ENCODE results near the gene NSUN3. TPM values are rescaled to one million over a fixed set of nuclear protein-coding genes. Genes with fewer than 3 reads are reported as not detected.
A peak's percentile ranks its signal among the peaks of the same experiment; 100 is the strongest.

NSUN3 gene
- total RNA-seq = 10 to 100 TPM in 1 of 4 donors, 1 to 10 TPM in 3; 7.4 to 11.9 (median 8.0) TPM

GRCh38 chr3:94062513-94063404, at the start of gene NSUN3, which contains the start of gene DHFR2:
NSUN3 (plus strand) TSS chr3:94063061; CDS start chr3:94063127, 66 bp downstream.
DHFR2 (minus strand) TSS chr3:94062916; CDS start chr3:94061511, 1,405 bp downstream.
- Histone ChIP-seq H3K27me3 (no peaks in the 10 kb centered on the region), H3K4me1 (peaks cover 16 to 32% (median 29%) of the 10 kb centered on the region in 4 donors), H3K36me3 (peaks cover 0 to 36% (median 2%) of the 10 kb centered on the region in 4 donors), H3K27ac (replicated peaks in 1 of 4) (peak within 1 kb of the TSS; percentile 89 to 92 (median 91)), H3K4me3 (peak within 1 kb of the TSS; percentile 65 to 81 (median 68)), H3K9me3 (no peaks in the 10 kb centered on the region)
- DNase-seq (ENCODE audit: extremely low spot score) = peak; percentile 96
- intact Hi-C loops (cut with DNase I) = loop anchor here (10.0 kb wide), 2 partner anchors 88 to 158 kb away; partner anchors contain the start of gene PROS1
- under 1% methylated on average over 40 of the region's 52 CpGs for WGBS
- no peak for TF ChIP-seq CTCF (IDR thresholded peaks at IDR 0.05)
- TF ChIP-seq POLR2A (IDR thresholded peaks at IDR 0.05; ENCODE audit: low read depth) = no peak
- no peak for TF ChIP-seq EP300 (IDR thresholded peaks at IDR 0.05)
- peak in 1 of 2 donors; percentile 78 for TF ChIP-seq POLR2AphosphoS5 (IDR thresholded peaks at IDR 0.05)

- TF ChIP-seq CTCF (IDR thresholded peaks at IDR 0.05) (no peak), EP300 (IDR thresholded peaks at IDR 0.05) (no peak), POLR2AphosphoS5 (IDR thresholded peaks at IDR 0.05) (no peak), POLR2A (IDR thresholded peaks at IDR 0.05; ENCODE audit: low read depth) (no peak)
These were observed 47.8 kb upstream of the NSUN3 start for GRCh38 chr3:94015025-94015424.

GRCh38 chr3:94019659-94020058, 43.2 kb upstream of the NSUN3 start:
- no peaks in the 10 kb centered on the region for H3K9me3 ChIP-seq
- intact Hi-C loops (cut with DNase I) = no loop called here
- no peaks in the 10 kb centered on the region for H3K27me3 ChIP-seq
- no peak overlapping the region for H3K27ac ChIP-seq (replicated peaks in 1 of 4)
- H3K36me3 ChIP-seq = peaks cover 0 to 3% (median 0%) of the 10 kb centered on the region in 4 donors
- 84% methylated on average over 2 of the region's 2 CpGs for WGBS
- no peaks in the 10 kb centered on the region for H3K4me1 ChIP-seq
- TF ChIP-seq POLR2A (IDR thresholded peaks at IDR 0.05; ENCODE audit: low read depth) = no peak
- H3K4me3 ChIP-seq = no peak overlapping the region
- DNase-seq (ENCODE audit: extremely low spot score) = no peak

More at GRCh38 chr3:94015025-94015424, 47.8 kb upstream of the NSUN3 start:
- WGBS = 89% methylated on average over 1 of the region's 1 CpG
- intact Hi-C loops (cut with DNase I) = no loop called here
- no peaks in the 10 kb centered on the region for H3K9me3 ChIP-seq
- no peaks in the 10 kb centered on the region for H3K4me1 ChIP-seq
- H3K27ac ChIP-seq (replicated peaks in 1 of 4) = no peak overlapping the region
- no peaks in the 10 kb centered on the region for H3K36me3 ChIP-seq
- H3K27me3 ChIP-seq = no peaks in the 10 kb centered on the region
- DNase-seq (ENCODE audit: extremely low spot score) = no peak
- no peak overlapping the region for H3K4me3 ChIP-seq

GRCh38 chr3:94020293-94020692, 42.6 kb upstream of the NSUN3 start:
- no peak overlapping the region for H3K27ac ChIP-seq (replicated peaks in 1 of 4)
- H3K36me3 ChIP-seq = peaks cover 0 to 3% (median 0%) of the 10 kb centered on the region in 4 donors
- intact Hi-C loops (cut with DNase I) = no loop called here
- H3K4me1 ChIP-seq = no peaks in the 10 kb centered on the region
- H3K9me3 ChIP-seq = no peaks in the 10 kb centered on the region
- DNase-seq (ENCODE audit: extremely low spot score) = no peak
- H3K4me3 ChIP-seq = no peak overlapping the region
- no peaks in the 10 kb centered on the region for H3K27me3 ChIP-seq
- 94% methylated on average over 3 of the region's 3 CpGs for WGBS
- TF ChIP-seq EP300 (IDR thresholded peaks at IDR 0.05) (no peak), CTCF (IDR thresholded peaks at IDR 0.05) (no peak), POLR2AphosphoS5 (IDR thresholded peaks at IDR 0.05) (no peak), POLR2A (IDR thresholded peaks at IDR 0.05; ENCODE audit: low read depth) (no peak)

GRCh38 chr3:94024385-94024784, 38.5 kb upstream of the NSUN3 start:
- H3K27ac ChIP-seq (replicated peaks in 1 of 4) = no peak overlapping the region
- peaks cover 0 to 3% (median 0%) of the 10 kb centered on the region in 4 donors for H3K36me3 ChIP-seq
- H3K4me1 ChIP-seq = no peaks in the 10 kb centered on the region
- DNase-seq (ENCODE audit: extremely low spot score) = no peak
- no peaks in the 10 kb centered on the region for H3K27me3 ChIP-seq
- no peaks in the 10 kb centered on the region for H3K9me3 ChIP-seq
- TF ChIP-seq POLR2AphosphoS5 (IDR thresholded peaks at IDR 0.05) (no peak), EP300 (IDR thresholded peaks at IDR 0.05) (no peak), POLR2A (IDR thresholded peaks at IDR 0.05; ENCODE audit: low read depth) (no peak), CTCF (IDR thresholded peaks at IDR 0.05) (no peak)
- H3K4me3 ChIP-seq = no peak overlapping the region
- intact Hi-C loops (cut with DNase I) = no loop called here
- 94% methylated on average over 3 of the region's 3 CpGs for WGBS
